Brain microvascular endothelial cell (primary cell): ENCODE data around the gene ACSF3.
"Not testable (repeated sequence)": the region's sequence is repeated elsewhere in the genome, so short reads cannot be mapped to it uniquely, and the experiment has no call there.

ENCODE experiments used
- DNase-seq: peaks from one replicate; pipeline ENCODE4 v3.0.0-alpha.2; 2020
- H3K27ac ChIP-seq: fragments of 250-450 bp; sonication (Bioruptor Pico); 2 replicates; pipeline ENCODE4 v1.5.1; 2020; ENCODE audit warnings: mild to moderate bottlenecking, moderate library complexity
- H3K27me3 ChIP-seq: fragments of 250-450 bp; sonication (Bioruptor Pico); replicated peaks from 2 replicates; pipeline ENCODE4 v1.5.1; 2020; ENCODE audit warnings: mild to moderate bottlenecking
- H3K36me3 ChIP-seq: fragments of 250-450 bp; sonication (Bioruptor Pico); replicated peaks from 2 replicates; pipeline ENCODE4 v1.5.1; 2020; ENCODE audit warnings: mild to moderate bottlenecking
- H3K4me3 ChIP-seq: 2 replicates; pipeline ENCODE4 v1.5.1; 2011; ENCODE audit warnings: low read depth, mild to moderate bottlenecking, control low read depth, low read length, moderate library complexity
- CTCF ChIP-seq: IDR thresholded peaks from 2 replicates; pipeline ENCODE4 v1.5.1; 2011; ENCODE audit warnings: low read depth, mild to moderate bottlenecking, moderate library complexity, low read length, control low read depth, inconsistent platforms; ENCODE audit errors: missing control alignments
- in situ Hi-C: cut with HindIII; loops from 2 replicates; pipeline ENCODE4 v1.10.0; 2017; ENCODE audit warnings: low sequenced_read_pairs, low pct_ligation_motif_present

ACSF3 gene

GRCh38 chr16:89063768-89064320 lies 29.8 kb upstream of the ACSF3 start:
- Histone ChIP-seq H3K4me3 (no peak overlapping the region), H3K36me3 (no peaks in the 10 kb centered on the region), H3K27me3 (peaks cover 7% of the 10 kb centered on the region), H3K27ac (no peak overlapping the region)
- no peak for TF ChIP-seq CTCF
- DNase-seq = no peak
- in situ Hi-C loops = no loop called here

- H3K27ac ChIP-seq = no peak overlapping the region
- no peak overlapping the region for H3K4me3 ChIP-seq
- no peaks in the 10 kb centered on the region for H3K36me3 ChIP-seq
- DNase-seq = no peak
- H3K27me3 ChIP-seq = peaks cover 7% of the 10 kb centered on the region
- no peak for TF ChIP-seq CTCF
- in situ Hi-C loops = no loop called here
Observed at GRCh38 chr16:89064606-89065457, 28.8 kb upstream of the ACSF3 start.

- Histone ChIP-seq H3K4me3 (no peak overlapping the region), H3K27me3 (peaks cover 7% of the 10 kb centered on the region), H3K36me3 (no peaks in the 10 kb centered on the region), H3K27ac (no peak overlapping the region)
- no peak for DNase-seq
- no peak for TF ChIP-seq CTCF
- in situ Hi-C loops = no loop called here
Observed at GRCh38 chr16:89065458-89065822, 28.2 kb upstream of the ACSF3 start.

- no peak overlapping the region for H3K27ac ChIP-seq
- in situ Hi-C loops = no loop called here
- no peak overlapping the region for H3K4me3 ChIP-seq
- no peaks in the 10 kb centered on the region for H3K36me3 ChIP-seq
- DNase-seq = no peak
- TF ChIP-seq CTCF = no peak
- H3K27me3 ChIP-seq = peaks cover 9% of the 10 kb centered on the region
Observed at GRCh38 chr16:89066721-89067120, 26.9 kb upstream of the ACSF3 start.

GRCh38 chr16:89067677-89068443 lies 25.8 kb upstream of the ACSF3 start:
- Histone ChIP-seq H3K27me3 (peaks cover 13% of the 10 kb centered on the region), H3K36me3 (no peaks in the 10 kb centered on the region), H3K4me3 (no peak overlapping the region), H3K27ac (no peak overlapping the region)
- no peak for DNase-seq
- in situ Hi-C loops = no loop called here
- no peak for TF ChIP-seq CTCF

- H3K4me3 ChIP-seq, H3K27ac ChIP-seq, in situ Hi-C loops, H3K36me3 ChIP-seq, DNase-seq: not testable (repeated sequence)
- peaks cover 13% of the 10 kb centered on the region for H3K27me3 ChIP-seq
Observed at GRCh38 chr16:89068814-89069616, 24.6 kb upstream of the ACSF3 start.
